Left colon (tissue), 2 donors: ENCODE results near the gene ZNF391. TPM values are rescaled to one million over a fixed set of nuclear protein-coding genes. Genes with fewer than 3 reads are reported as not detected.
"Not testable (repeated sequence)": the region's sequence is repeated elsewhere in the genome, so short reads cannot be mapped to it uniquely, and the experiment has no call there.

Experiments
- ATAC-seq: fragments of 200-7000 bp; cut with Tn5 transposase; one replicate; pipeline ENCODE4 v1.9.1; 2020; ENCODE audit warnings: mild to moderate bottlenecking, moderate library complexity
- DNase-seq, 2 donors: peaks; one replicate each; pipeline ENCODE4 v3.0.0-alpha.2; 2020
- intact Hi-C, 2 donors: fragments of 100-400 bp; cut with DNase I in 1 of 2; cut with micrococcal nuclease in 1 of 2; formaldehyde crosslinking; loops; one replicate each; pipeline versions ENCODE4 v1.11.2 to v1.14.0; 2022; cut with DNase I, micrococcal nuclease
- total RNA-seq, 2 donors: library from RNA; stranded (reverse); fragmentation: NEBNext Ultra II Directional; extraction: Animal tissue kit (Norgen Biotek cat#: 25700); gene quantifications; one replicate each; pipeline ENCODE4 v1.2.1, GENCODE V29; 2021
- donor health status: DM: no; HTN: no; CAD: no.
- donor health status: DM: yes; HTN: yes; CAD: no.

The ZNF391 gene
- total RNA-seq, 2 donors from 2014 or later: 1.4 to 1.8 TPM

GRCh38 chr6:27414996-27415395, 26.4 kb downstream of the ZNF391 start:
- intact Hi-C loops: no loop called here
- no peak for ATAC-seq
- DNase-seq: no peak

GRCh38 chr6:27415898-27416297, 27.3 kb downstream of the ZNF391 start:
- ATAC-seq (no peak), DNase-seq (no peak)
- intact Hi-C loops: no loop called here

DNA sequence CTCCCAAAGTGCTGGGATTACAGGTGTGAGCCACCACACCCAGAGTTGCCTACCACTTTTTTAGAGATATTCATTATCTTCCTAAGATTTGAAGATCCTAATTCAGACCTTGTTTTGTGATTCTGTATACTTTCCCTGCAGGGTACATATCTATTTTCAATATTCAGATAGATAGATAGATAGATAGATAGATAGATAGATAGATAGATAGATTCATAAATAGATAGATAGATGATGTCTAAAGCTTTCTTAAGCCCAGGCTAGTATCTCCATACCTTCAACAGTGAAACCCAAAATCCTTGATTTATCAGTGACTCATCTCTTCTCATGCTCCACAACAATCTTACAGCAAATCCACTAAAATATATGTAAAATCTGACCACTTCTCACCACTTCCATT, 30.8 kb downstream of the ZNF391 start:
- intact Hi-C loops: no loop called here

GRCh38 chr6:27422651-27423332, 34.2 kb downstream of the ZNF391 start:
- DNase-seq: no peak
- no peak for ATAC-seq
- intact Hi-C loops: no loop called here

More for the DNA sequence above, 30.8 kb downstream of the ZNF391 start:
- DNase-seq (no peak), ATAC-seq (no peak)

- intact Hi-C loops, ATAC-seq, DNase-seq: not testable (repeated sequence)
Measured at GRCh38 chr6:27424851-27425250, 36.3 kb downstream of the ZNF391 start.

GRCh38 chr6:27426045-27426620, 37.6 kb downstream of the ZNF391 start:
- ATAC-seq (no peak), DNase-seq (no peak)
- intact Hi-C loops: no loop called here

DNA sequence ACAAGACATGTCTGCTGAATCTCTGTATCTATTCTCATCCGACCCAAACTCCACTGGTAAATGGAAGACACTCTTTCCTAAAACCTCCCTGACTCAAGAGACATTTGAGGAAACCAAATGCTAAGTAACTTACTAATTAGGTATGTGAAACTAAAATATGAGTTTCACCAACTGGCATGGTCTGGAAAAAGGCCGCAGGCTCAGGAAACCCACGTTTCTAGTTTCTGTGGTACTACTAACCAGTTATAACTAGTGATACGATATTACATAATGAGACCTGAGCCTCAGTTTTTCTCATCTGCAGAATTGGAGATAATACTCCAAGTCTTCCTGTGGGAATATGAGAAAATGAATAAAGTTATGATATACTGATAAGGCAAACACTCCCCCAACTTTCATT, 39.9 kb downstream of the ZNF391 start:
- no peak for DNase-seq
- ATAC-seq: no peak

GRCh38 chr6:27428966-27429365, 40.4 kb downstream of the ZNF391 start:
- intact Hi-C loops: no loop called here
- ATAC-seq (no peak), DNase-seq (no peak)

More for the DNA sequence above, 39.9 kb downstream of the ZNF391 start:
- intact Hi-C loops: no loop called here

- no peak for ATAC-seq
- intact Hi-C loops: no loop called here
- no peak for DNase-seq
Measured at GRCh38 chr6:27433714-27434113, 45.2 kb downstream of the ZNF391 start.

DNA sequence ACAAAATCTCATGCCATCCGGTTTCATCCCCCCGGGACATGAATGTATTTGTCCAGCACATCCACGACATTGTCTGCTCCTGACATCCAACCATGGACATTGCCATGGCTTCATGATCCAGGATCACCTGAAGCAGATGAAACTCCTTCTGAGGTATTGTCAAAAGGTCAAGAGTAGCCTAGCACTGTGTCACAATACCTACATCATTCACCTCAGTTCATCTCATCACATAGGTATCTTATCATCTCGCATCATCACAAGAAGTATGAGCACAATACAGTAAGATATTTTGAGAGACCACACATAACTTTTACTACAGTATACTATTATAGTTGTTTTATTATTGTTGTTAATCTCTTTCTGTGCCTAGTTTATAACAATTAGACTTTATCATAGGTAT, 50.8 kb downstream of the ZNF391 start:
- intact Hi-C loops: no loop called here

GRCh38 chr6:27441001-27441400, 52.4 kb downstream of the ZNF391 start:
- no peak for DNase-seq
- no peak for ATAC-seq
- intact Hi-C loops: no loop called here

More for the DNA sequence above, 50.8 kb downstream of the ZNF391 start:
- DNase-seq (no peak), ATAC-seq (no peak)

DNA sequence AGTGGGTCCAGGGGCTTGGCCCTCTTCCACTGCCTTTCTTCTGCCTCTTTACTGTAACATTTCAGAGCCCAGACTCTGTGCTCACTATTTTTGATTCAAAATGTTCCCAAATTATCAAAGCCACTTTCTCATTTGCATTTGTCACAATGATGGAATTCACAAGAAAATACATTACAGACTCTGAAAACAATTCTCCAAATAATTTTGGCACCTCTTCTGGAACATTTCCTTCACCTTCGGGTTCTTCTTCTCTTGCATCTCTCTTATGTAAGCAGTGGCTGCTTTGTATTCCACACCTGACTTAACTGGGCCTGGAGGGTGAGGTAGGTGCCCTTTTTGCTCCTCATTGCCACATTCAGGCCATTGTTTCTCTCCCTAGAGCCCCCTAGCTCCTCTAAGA, 54.4 kb downstream of the ZNF391 start:
- intact Hi-C loops: no loop called here
- ATAC-seq (no peak), DNase-seq (no peak)

GRCh38 chr6:27448456-27448855, 59.9 kb downstream of the ZNF391 start:
- DNase-seq (no peak), ATAC-seq (no peak)
- intact Hi-C loops: no loop called here

GRCh38 chr6:27451660-27452390, 63.3 kb downstream of the ZNF391 start:
- intact Hi-C loops: no loop called here
- no peak for ATAC-seq
- no peak for DNase-seq

- no peak for ATAC-seq
- intact Hi-C loops: no loop called here
Measured at GRCh38 chr6:27452496-27452897, 63.9 kb downstream of the ZNF391 start.

More at GRCh38 chr6:27452496-27452897, 63.9 kb downstream of the ZNF391 start:
- DNase-seq: no peak

Other genes starting within 250 kb of the ZNF391 start
- gene PRSS16, start 141.1 kb upstream of the ZNF391 start, total RNA-seq: 10 to 100 TPM; 23.2 to 32.9 TPM
- under 1 TPM in 1 of 2 donors, not detected in 1; 0.11 TPM for gene POM121L2, start 76.5 kb upstream of the ZNF391 start, total RNA-seq
- gene ZNF184, start 84.3 kb downstream of the ZNF391 start, total RNA-seq: 1 to 10 TPM; 5.8 to 6.5 TPM